ENCODE measurements around the gene NCEH1.
"Not testable (repeated sequence)": the region's sequence is repeated elsewhere in the genome, so short reads cannot be mapped to it uniquely, and the experiment has no call there.

NCEH1 gene

GRCh38 chr3:172707030-172707429, 3.8 kb downstream of the NCEH1 start:
- DNase-seq: no peak

GRCh38 chr3:172705170-172705569, 5.7 kb downstream of the NCEH1 start:
- no peak for DNase-seq

DNA sequence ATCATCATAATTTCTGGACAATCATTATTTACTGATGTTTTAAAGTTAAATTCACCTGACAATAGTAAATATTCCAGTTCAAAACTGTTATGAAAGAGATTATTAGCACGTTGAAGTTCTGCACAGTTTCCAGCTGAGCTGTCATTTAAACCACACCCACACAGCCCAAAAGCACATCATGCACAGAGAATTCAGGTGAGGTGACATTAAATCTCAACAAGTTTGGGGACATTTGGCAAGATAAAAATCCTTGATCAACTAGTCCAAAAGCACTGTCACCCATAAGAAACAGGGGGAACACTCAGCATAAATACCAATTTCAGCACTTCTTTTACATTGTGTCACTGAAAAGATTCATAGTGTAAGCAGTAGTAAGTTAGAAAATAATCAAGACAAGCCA, 6.9 kb downstream of the NCEH1 start:
- DNase-seq: no peak

GRCh38 chr3:172702731-172703130, 8.1 kb downstream of the NCEH1 start:
- not testable (repeated sequence) for DNase-seq

DNA sequence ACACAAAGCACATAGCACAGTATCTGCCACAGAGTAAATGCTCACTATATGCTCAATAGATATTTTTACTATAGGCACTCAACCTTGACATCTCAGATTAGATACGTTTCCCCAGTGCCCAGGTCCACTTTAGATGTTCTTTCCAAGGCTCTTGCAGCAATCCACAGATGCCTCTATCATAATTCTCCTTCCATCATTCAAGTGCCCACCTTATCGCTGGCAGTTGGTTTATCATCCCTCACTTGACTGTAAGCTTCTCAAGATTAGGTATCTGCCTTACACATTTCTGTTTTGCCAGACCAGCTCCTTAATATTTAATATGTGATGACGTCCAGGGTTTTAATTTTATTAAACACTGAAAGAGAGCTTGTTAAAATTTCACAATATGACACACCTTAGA, 8.6 kb downstream of the NCEH1 start:
- no peak for DNase-seq

- DNase-seq: no peak
These were observed 9.1 kb downstream of the NCEH1 start for GRCh38 chr3:172701751-172702150.

DNA sequence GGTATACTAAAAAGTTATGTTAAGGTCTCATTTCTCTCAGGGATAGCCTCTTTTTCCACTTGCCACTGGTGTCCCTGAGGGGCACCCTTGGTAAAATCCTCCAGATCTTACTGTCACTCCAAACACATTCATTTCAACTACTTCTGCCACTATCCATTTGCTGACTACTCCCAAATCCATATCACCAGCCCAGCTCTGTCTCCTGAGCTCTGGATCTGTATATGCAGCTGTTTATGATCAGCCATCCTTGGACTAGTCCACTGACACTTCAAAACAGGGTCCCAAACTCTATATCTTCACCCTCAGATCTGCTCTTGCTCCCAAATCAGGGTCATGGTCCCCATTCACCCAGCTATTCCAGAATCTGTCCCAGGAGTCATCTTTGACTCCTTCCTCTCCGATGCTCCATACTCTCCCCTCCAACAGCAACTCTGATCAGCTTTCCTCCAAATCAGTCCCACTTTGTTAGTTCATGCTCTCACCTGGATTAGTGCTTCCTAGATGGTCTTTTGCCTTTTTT, 9.9 kb downstream of the NCEH1 start:
- DNase-seq: no peak

DNA sequence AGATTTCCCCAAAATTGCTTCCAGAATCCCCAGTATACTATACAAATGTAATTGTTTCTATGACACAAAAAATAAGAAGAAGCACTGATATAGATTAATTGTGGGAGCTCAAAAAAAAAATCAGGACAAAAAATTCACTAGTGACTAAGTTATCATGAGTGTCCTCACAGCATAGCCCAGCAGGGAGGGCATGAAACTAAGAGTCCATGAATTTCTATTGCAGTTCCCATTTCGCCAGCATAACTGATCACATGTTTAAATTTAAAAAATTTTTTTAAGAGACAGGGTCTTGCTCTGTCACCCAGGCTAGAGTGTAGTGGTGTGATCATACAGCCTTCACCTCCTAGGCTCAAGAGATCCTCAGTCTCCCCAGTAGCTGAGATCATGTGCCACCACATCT, 10.6 kb downstream of the NCEH1 start:
- DNase-seq: no peak

DNA sequence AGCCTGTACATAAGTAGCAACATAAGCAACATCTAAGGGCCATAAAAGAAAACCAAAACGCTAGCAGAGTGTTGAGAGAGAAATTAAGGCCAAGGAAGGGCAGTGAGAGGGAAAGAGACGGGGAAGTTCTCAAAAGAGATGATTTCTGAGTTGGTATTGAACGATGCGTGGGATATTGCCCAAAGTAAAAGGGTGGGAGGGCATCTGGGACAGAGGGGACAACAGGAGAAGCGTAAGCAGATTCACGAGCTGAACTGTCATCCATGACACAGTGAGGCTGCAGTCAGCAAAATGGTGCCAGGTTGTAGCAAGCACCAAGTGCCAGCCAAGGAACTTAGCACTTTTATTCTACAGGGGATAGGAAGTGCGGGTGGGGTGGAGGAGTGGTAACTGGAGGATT, 11.8 kb downstream of the NCEH1 start:
- DNase-seq: no peak

DNA sequence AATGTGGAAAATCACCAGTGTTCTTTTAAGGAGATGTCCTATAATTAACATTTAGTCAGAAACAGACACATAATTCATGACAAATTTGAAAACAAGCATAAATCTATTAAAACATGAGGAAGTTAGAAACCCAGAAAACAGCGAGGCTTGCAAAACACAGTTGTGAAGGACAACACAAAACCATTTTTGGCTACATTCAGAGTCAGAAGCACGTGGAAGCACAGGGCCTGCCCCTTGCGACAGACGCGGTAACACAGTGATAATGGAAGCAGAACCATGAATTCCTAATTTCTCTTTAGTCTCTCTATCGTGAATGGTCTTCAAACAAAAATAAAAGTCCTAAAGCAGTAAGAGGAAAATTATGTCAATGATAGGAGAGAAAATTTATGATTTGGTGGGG, 12.2 kb downstream of the NCEH1 start:
- no peak for DNase-seq

GRCh38 chr3:172697558-172697957, 13.3 kb downstream of the NCEH1 start:
- DNase-seq: no peak

DNA sequence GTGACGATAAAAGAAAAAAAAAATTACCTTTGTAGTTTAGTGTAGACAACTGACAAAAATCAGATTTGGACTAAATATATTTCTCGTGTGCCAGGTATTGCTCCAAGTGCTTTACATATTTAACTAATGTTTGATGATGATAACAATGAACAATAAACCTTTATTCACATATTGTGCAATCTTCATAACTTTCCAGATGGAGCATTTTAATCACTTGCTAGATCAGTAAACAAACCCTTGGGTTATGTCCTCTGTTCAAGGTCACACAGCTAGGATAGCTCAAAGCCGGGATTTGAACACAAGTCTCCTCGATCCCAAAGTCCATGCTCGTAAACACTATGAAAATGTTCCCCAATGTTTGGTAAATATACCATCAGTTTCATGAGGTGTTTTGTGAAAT, 14.5 kb downstream of the NCEH1 start:
- DNase-seq: no peak

DNA sequence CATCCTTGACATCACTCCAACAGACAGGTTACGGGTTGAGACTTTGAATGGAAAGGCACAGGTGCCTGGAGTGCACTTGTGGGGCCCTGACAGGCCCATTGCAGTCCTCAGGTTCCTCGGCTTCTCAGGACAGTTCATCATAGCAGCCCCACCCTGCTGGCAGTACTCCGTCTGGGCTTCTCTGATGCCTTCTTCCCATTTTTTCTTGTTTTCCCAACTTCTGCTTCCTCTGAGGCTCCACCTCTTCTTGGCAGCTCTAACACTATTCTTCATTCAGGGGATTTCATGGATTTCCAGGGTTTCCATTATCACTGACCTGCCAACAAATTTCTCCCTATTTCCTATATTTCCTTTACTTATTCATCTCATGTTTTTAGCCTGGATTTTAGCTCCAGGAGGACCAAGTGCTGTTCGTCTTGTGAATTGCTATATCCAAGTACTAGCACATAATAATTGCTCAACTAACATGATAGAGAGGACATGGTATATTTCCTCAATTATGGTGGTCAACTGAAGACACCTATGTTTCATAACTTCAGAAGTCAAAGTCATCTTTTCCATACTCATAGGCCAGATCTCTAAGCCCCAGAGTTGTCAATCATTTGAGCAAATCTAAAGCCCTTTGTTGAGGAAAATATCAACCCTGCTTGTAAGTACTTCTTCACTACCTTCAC, 16.2 kb downstream of the NCEH1 start:
- DNase-seq: no peak

DNA sequence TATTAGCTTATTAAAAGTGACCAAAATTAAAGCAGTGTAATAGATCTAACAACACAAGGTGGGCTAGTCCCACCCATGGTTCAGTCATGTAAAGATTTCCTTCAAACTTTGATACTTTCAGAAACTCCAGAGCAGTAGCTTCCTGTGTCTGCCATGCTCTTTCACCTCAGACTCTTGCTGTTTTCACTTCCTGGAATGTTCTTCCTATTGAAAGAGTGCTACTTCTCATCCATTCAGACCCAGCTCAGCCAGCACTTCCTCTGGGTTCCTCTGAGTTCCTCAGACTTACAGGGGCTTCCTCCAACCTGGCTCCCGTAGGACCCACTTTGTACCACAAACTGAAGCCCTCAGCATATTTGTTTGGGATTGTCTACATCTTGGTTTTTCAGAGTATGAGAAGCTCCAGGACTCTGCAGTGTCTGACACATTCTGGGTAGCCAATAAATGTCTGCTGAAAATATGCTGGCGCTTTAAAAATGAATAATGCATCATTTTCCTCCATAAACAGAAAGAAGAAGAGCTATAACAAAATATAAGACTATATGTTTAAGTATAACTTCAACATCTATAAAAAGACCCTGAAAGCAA, 18.0 kb downstream of the NCEH1 start:
- DNase-seq: no peak

GRCh38 chr3:172690936-172691335, 19.9 kb downstream of the NCEH1 start:
- no peak for DNase-seq

- no peak for DNase-seq
These were observed 22.3 kb downstream of the NCEH1 start for GRCh38 chr3:172688588-172688987.

- DNase-seq: no peak
These were observed 23.4 kb downstream of the NCEH1 start for GRCh38 chr3:172687501-172687900.

GRCh38 chr3:172685331-172686214, 25.3 kb downstream of the NCEH1 start:
- no peak for DNase-seq

GRCh38 chr3:172680684-172681083, 30.2 kb downstream of the NCEH1 start:
- no peak for DNase-seq

GRCh38 chr3:172679599-172679998, 31.3 kb downstream of the NCEH1 start:
- DNase-seq: no peak

GRCh38 chr3:172678068-172678467, 32.8 kb downstream of the NCEH1 start:
- no peak for DNase-seq

- no peak for DNase-seq
These were observed 34.5 kb downstream of the NCEH1 start for GRCh38 chr3:172676196-172676922.
